SU-DHL-6 (cell line): ENCODE data around the gene AQP2.

Source experiments
- H2AFZ ChIP-seq: fragments of 200-600 bp; sonication (generic); 2 replicates; pipeline ENCODE4 v1.6.1; 2014; ENCODE audit warnings: low read depth, mild to moderate bottlenecking, moderate library complexity, mixed read lengths, antibody characterized with exemption, low read length; ENCODE audit not compliant: severe bottlenecking
- H3F3A ChIP-seq: fragments of 200-600 bp; shearing (Covaris generic); 2 replicates; pipeline ENCODE4 v1.6.0; 2016; ENCODE audit warnings: antibody characterized with exemption, mild to moderate bottlenecking; ENCODE audit not compliant: insufficient read depth
- H3K27ac ChIP-seq: fragments of 200-600 bp; sonication (generic); 2 replicates; pipeline ENCODE4 v1.5.1; 2016; ENCODE audit warnings: low read depth, mild to moderate bottlenecking, low read length, moderate library complexity, mixed read lengths
- H3K27me3 ChIP-seq: fragments of 200-600 bp; sonication (generic), shearing (Covaris generic); 2 replicates; pipeline ENCODE4 v1.6.0; 2014; ENCODE audit warnings: mild to moderate bottlenecking, low read length
- H3K36me3 ChIP-seq: fragments of 200-600 bp; sonication (generic); 2 replicates; pipeline ENCODE4 v1.6.1; 2014; ENCODE audit warnings: mild to moderate bottlenecking, low read length, mixed read lengths
- H3K4me2 ChIP-seq: fragments of 300-600, 200-600 bp; shearing (Covaris generic), sonication (generic); 2 replicates; pipeline ENCODE4 v1.6.0; 2014; ENCODE audit warnings: low read length, low read depth, mild to moderate bottlenecking; ENCODE audit not compliant: poor library complexity, severe bottlenecking
- H3K4me3 ChIP-seq: fragments of 200-600 bp; sonication (generic); 2 replicates; pipeline ENCODE4 v1.5.1; 2014; ENCODE audit warnings: antibody characterized with exemption, low read length, mild to moderate bottlenecking, mixed read lengths; ENCODE audit not compliant: insufficient read depth, poor library complexity, severe bottlenecking
- H3K79me2 ChIP-seq: fragments of 200-600 bp; sonication (generic); 2 replicates; pipeline ENCODE4 v1.6.1; 2014; ENCODE audit warnings: mild to moderate bottlenecking, low read length, moderate library complexity; ENCODE audit not compliant: insufficient read depth
- H3K9ac ChIP-seq: fragments of 200-600 bp; sonication (generic); 2 replicates; pipeline ENCODE4 v1.7.0; 2014; ENCODE audit warnings: mild to moderate bottlenecking, low read length
- H3K9me2 ChIP-seq: fragments of 200-600 bp; sonication (generic); replicated peaks from 2 replicates; pipeline ENCODE4 v1.6.1; 2014; ENCODE audit warnings: low read length; ENCODE audit not compliant: insufficient read depth
- H3K9me3 ChIP-seq: fragments of 200-600 bp; sonication (generic); 2 replicates; pipeline ENCODE4 v1.6.1; 2014; ENCODE audit warnings: low read length, mixed read lengths; ENCODE audit not compliant: insufficient read depth
- H4K20me1 ChIP-seq: fragments of 200-600 bp; sonication (generic); 2 replicates; pipeline ENCODE4 v1.6.1; 2014; ENCODE audit warnings: low read depth, mild to moderate bottlenecking, antibody characterized with exemption, low read length, moderate library complexity, mixed read lengths
- EZH2phosphoT487 ChIP-seq: fragments of 200-600 bp; sonication (generic), shearing (Covaris generic); conservative IDR thresholded peaks from 2 replicates; pipeline ENCODE4 v1.6.1; 2018; ENCODE audit warnings: mild to moderate bottlenecking, antibody characterized with exemption, low read length, moderate library complexity, mixed read lengths
- TF ChIP-seq, protein P1 (sequence below): fragments of 200-600 bp; sonication (generic); IDR thresholded peaks from one replicate; pipeline ENCODE4 v1.5.1; 2017; ENCODE audit warnings: antibody characterized with exemption, mild to moderate bottlenecking, low read length, moderate library complexity; ENCODE audit not compliant: insufficient read depth, poor library complexity, severe bottlenecking

Gene AQP2

GRCh38 chr12:49909356-49909755 is 41.2 kb upstream of the AQP2 start:
- Histone ChIP-seq H3K9ac (no peak overlapping the region), H3K9me2 (no peaks in the 10 kb centered on the region), H3K27me3 (no peaks in the 10 kb centered on the region), H3K79me2 (no peaks in the 10 kb centered on the region), H3K4me2 (no peak overlapping the region), H3K36me3 (no peaks in the 10 kb centered on the region), H3K27ac (no peak overlapping the region), H3K4me3 (no peak overlapping the region), H2AFZ (no peak overlapping the region), H3K9me3 (no peaks in the 10 kb centered on the region), H3F3A (no peaks in the 10 kb centered on the region), H4K20me1 (no peaks in the 10 kb centered on the region)
- no peak for TF ChIP-seq EZH2phosphoT487

GRCh38 chr12:49909826-49910225 is 40.7 kb upstream of the AQP2 start:
- Histone ChIP-seq H3K9ac (no peak overlapping the region), H2AFZ (no peak overlapping the region), H3F3A (no peaks in the 10 kb centered on the region), H3K9me3 (no peaks in the 10 kb centered on the region), H3K27ac (no peak overlapping the region), H3K9me2 (no peaks in the 10 kb centered on the region), H3K4me3 (no peak overlapping the region), H3K36me3 (no peaks in the 10 kb centered on the region), H3K4me2 (no peak overlapping the region), H4K20me1 (no peaks in the 10 kb centered on the region), H3K79me2 (no peaks in the 10 kb centered on the region), H3K27me3 (no peaks in the 10 kb centered on the region)
- TF ChIP-seq, protein P1, sequence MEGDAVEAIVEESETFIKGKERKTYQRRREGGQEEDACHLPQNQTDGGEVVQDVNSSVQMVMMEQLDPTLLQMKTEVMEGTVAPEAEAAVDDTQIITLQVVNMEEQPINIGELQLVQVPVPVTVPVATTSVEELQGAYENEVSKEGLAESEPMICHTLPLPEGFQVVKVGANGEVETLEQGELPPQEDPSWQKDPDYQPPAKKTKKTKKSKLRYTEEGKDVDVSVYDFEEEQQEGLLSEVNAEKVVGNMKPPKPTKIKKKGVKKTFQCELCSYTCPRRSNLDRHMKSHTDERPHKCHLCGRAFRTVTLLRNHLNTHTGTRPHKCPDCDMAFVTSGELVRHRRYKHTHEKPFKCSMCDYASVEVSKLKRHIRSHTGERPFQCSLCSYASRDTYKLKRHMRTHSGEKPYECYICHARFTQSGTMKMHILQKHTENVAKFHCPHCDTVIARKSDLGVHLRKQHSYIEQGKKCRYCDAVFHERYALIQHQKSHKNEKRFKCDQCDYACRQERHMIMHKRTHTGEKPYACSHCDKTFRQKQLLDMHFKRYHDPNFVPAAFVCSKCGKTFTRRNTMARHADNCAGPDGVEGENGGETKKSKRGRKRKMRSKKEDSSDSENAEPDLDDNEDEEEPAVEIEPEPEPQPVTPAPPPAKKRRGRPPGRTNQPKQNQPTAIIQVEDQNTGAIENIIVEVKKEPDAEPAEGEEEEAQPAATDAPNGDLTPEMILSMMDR: no peak
- TF ChIP-seq EZH2phosphoT487: no peak

DNA sequence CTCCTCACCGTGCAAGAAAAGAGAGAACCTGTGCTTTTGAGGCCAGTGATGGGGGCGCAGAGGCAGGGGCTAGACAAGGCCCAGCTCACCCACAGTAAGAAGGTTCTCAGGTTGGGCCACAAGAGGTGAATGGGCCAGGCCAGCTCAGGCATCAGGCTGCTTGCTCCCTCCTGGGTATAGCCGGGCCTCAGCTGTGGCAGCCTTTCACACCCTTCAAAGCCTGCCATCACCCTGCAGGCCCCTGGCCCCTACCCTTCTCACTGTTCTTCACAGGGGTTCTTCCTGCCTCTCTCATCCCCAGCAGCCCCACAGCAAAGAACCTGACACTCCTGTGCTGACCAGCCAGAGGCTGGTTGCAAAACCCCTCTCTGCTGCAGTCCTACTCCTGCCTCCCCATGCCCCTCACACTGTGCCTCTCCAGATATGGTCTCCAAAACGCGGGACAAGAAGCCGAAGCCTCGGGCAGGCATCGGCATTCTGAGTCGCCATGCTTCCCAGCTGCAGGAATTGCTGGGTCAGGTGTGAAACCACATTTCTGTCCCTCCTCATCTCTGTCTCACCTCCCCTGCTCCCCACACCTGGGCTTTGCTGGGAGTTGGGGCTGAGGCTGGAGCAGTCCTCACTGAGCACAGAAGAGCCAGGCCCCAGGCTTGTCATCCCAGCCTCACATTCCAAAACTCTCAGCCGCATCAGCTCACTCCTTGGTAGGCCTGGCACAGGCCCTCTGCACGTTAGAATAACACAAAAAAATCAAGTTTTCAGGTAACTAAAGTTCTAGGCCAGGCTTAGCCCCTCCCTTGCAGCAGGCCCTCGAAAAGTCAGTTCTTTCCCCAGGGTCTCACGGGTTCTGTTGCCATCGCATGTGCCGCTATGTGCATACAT is 40.0 kb upstream of the AQP2 start:
- Histone ChIP-seq H4K20me1 (no peaks in the 10 kb centered on the region), H3K9me2 (no peaks in the 10 kb centered on the region), H3K9me3 (no peaks in the 10 kb centered on the region), H2AFZ (no peak overlapping the region), H3F3A (no peaks in the 10 kb centered on the region), H3K79me2 (no peaks in the 10 kb centered on the region), H3K4me2 (no peak overlapping the region), H3K36me3 (no peaks in the 10 kb centered on the region), H3K9ac (no peak overlapping the region), H3K27me3 (no peaks in the 10 kb centered on the region), H3K27ac (no peak overlapping the region), H3K4me3 (no peak overlapping the region)
- TF ChIP-seq EZH2phosphoT487: no peak
- TF ChIP-seq, protein P1: no peak

- no peaks in the 10 kb centered on the region for H3K9me3 ChIP-seq
- H3K36me3 ChIP-seq: no peaks in the 10 kb centered on the region
- H3K9ac ChIP-seq: no peak overlapping the region
- H2AFZ ChIP-seq: no peak overlapping the region
- H3F3A ChIP-seq: no peaks in the 10 kb centered on the region
- no peaks in the 10 kb centered on the region for H4K20me1 ChIP-seq
- H3K27ac ChIP-seq: no peak overlapping the region
- no peak for TF ChIP-seq EZH2phosphoT487
- H3K4me3 ChIP-seq: no peak overlapping the region
- H3K79me2 ChIP-seq: no peaks in the 10 kb centered on the region
- H3K9me2 ChIP-seq: no peaks in the 10 kb centered on the region
- no peaks in the 10 kb centered on the region for H3K27me3 ChIP-seq
- no peak overlapping the region for H3K4me2 ChIP-seq
Observed at GRCh38 chr12:49911213-49911605, 39.3 kb upstream of the AQP2 start.
